Activated CD8-positive, alpha-beta memory T cell treated with anti-CD3 and anti-CD28 coated beads, Interleukin-2, amount 50 U/mL, for 1 hour (primary cell): ENCODE results near the gene ROPN1L.
"Not testable (repeated sequence)": the region's sequence is repeated elsewhere in the genome, so short reads cannot be mapped to it uniquely, and the experiment has no call there.

Experiments used
- DNase-seq: peaks from one replicate; pipeline ENCODE4 v3.0.0-alpha.2; 2020; ENCODE audit errors: extremely low read depth

ROPN1L gene

DNA sequence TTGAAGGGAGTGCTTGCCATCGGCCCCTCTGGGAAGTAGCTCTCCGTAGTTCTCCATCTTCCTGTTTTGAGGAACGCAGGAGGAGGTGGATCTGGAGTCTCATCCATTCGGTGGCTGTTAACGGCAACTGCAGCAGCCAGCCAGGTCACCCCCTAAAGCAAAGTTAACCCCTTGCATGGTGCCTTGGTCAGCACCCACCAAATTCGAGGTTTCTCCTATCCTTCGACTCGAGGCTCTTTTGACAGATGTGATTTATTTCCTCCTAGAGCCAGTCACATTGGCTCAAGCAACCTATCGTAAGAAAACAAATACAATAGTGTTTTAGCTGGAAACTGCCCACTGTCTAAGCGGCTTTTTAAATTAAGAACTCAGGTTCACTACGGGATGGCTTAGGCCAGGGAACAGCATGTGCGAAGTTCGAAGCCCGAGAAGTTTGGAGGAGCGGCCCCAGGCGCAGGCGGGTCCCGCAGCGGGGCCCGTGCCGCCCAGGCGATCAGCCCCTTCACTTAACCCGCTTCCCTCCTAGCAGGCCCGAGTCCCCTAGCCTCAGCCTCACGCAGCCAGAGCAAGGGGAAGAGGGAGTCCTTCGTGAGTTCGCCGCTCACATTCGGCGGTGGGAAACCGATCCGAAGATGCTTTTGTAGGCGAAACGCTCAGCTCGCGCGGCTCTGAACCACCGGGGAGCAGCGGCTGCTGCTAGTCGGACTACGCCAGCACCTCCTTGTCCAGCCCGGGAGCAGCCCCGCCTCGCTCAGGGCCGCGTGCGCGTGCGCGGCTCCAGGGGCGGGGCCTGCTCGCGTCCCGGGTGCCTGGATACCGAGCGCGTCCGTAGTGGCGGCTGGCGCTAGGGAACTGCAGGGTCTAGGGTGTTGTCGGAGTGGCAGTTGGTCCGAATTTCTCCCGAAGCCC, at the start of gene ROPN1L:
Gene ROPN1L, plus strand, starts transcription at position 797 of the 909 bp plus-strand sequence. CDS start 289 bp downstream, outside the sequence.
- peak; percentile 20 for DNase-seq

DNA sequence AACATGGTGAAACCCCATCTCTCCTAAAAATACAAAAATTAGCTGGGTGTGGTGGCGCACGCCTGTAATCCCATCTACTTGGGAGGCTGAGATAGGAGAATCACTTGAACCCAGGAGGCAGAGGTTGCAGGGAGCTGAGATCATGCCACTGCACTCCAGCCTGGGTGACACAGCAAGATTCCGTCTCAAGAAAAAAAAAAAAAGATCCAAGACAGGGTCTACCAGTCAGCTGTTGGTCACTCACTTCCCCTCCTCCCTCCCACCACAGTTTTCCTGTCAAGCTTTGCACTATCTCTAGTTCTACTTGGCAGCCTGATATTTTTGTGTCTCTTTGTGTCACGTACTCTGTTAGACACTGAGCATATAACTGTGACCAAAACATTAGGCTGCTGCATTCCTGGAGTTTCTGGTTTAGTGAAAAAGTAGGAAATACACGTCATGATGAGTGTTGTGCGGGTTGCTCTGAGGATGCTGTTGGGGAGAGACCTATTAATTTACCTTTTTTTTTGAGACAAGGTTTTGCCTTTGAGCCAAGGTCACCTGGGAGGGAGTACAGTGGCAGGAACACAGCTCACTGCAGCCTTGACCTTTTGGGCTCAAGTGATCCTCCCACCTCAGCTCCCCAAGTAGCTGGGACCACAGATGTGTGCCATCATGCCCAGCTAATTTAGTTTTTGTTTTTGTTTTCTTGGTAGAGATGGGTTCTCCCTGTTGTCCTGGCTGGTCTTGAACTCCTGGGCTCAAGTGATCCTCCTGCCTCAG, 48.9 kb upstream of the ROPN1L start:
- not testable (repeated sequence) for DNase-seq

DNA sequence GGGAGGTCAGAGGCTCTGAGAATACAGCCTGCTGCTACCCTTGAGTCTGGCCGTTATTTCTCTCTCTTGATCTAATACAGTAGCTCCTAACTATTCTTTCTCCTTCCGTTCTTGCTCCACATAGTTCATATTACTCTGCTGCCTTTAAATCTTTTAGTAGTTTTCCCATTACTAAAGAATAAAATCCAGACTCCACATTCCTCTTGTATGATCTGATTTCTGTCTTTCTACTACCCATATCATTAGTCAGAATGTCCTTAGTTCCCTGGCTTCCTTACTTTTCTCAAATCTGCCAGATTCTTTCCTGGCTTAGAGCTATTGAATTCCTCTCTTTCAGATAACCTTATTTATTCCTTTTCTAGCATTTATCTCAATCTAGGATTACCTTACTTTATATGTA, 48.2 kb upstream of the ROPN1L start:
- no peak for DNase-seq

DNA sequence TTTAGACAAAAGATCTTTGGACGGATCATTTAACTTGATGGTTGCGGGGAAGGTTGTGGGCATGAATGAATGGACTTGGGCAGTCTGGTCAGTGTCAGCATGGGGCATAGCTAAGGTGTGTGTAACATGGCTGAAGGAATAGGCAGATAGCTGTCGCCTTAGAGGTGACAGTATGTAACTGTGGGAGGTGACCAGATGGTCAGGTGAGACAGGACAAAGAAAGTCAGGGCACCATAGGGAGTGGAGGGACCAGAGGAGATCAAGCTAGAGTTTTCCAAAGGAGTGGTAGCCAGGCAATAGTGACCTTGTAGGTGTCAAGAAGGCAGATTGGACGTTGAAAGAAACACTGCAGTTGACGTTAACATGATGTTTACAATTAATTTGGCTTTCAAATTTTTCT, 45.1 kb upstream of the ROPN1L start:
- no peak for DNase-seq

DNA sequence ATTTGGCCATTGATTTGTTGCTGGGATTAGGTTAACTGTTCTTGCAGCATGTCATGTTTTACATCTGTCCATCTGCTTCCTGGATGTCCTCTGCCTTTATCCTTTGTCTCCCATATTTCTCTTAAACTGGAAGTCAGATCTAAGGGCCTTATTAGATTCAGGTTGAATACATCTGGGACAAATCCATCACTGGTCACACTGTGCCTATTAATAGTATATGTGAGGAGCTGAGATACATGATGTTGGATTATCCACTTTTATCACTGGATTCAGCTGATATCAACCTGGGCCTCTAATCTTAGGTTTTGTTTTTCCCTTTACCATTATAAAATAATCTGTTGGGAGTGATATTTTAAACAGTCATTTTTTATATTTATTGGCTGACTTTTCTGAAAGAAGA, 41.8 kb upstream of the ROPN1L start:
- no peak for DNase-seq

DNA sequence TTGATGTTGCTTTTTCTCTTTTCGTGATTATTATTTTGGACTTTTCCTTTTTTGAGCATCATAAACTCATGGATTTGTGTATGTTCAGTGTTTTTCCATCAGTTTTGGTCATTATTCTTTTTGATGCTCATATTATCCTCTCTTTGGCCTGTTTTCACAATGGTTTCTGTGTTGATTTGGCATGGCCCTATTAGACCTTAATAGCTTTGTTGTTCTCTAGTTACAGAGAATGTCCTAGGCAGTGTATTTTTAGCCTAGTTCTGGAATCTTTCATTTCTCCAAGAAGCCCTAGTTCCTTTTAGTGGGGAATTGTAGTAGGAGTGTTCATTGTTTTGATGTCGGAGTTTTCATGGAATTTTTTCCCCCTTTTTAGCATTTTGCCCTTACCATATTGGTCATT, 41.3 kb upstream of the ROPN1L start:
- no peak for DNase-seq

DNA sequence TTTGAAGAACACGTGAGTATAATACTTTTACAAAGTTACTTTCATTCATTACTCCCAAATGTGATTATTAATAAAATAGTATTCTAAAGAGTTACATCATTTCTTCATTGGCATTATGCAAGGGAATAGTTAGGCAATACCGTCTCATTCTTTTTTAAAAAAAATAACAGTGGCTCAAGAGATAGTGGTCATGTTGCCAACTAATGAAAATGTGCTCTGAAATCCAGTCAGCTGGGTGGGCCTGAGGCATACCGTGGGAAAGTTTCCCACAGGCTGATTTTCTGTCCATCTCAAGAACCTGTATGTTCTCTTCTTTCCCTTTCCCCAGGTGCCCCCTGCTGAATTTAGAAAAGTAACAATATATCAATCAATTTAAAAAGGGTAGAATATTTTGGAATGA, 40.8 kb upstream of the ROPN1L start:
- DNase-seq: no peak

DNA sequence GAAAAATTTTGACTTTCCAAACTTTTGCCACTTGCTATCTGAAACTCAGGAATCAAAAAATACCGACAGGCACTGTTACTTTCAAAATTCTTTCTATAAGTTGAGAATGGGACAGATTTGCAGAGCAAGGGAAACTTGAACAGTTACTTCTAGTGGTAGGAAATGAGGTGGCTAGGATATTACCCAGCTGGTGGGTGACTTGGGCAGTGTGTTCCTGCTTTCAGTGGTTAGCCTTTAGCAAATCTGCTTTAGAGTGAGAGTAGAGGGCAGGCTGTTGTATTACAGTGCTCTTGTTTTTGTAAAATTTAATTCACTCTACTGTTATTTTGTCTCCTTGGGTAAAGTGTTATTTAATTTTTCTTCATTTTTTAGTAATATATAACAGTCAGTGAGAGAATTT, 40.2 kb upstream of the ROPN1L start:
- no peak for DNase-seq

DNA sequence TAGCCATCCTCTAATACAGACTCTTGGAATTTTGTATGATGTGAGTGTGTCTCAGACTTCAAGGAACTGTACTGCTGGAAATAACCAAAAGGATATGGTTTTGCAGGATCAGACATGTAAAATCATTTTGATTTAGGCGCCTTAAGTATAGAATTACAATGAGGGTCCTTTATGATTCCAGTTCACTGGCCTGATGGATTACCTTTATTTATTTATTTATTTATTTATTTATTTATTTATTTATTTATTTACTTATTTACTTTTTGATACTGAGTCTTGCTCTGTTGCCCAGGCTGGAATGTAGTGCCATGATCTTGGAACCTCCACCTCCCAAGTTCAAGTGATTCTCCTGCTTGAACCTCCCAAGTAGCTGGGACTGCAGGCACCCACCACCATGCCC, 37.9 kb upstream of the ROPN1L start:
- DNase-seq: no peak

DNA sequence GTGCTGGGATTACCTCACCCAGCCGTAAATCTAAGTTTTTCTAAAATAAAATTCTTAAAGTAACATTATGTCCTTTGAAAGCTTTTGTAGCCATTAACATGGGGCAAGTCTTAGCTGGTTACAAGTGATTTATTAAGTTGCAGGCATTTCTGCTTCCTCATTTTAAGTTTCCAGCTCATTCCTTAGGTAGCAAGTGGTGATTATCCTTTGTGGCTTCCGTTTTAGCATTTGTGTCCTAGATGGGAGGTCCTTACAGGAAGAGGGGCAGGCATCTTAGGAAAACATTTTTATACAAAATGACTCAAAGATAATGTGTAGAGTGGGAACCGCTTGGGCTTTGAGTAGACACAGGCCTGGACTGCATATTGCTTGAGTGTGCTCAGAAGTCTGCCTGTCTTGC, 35.0 kb upstream of the ROPN1L start:
- no peak for DNase-seq

DNA sequence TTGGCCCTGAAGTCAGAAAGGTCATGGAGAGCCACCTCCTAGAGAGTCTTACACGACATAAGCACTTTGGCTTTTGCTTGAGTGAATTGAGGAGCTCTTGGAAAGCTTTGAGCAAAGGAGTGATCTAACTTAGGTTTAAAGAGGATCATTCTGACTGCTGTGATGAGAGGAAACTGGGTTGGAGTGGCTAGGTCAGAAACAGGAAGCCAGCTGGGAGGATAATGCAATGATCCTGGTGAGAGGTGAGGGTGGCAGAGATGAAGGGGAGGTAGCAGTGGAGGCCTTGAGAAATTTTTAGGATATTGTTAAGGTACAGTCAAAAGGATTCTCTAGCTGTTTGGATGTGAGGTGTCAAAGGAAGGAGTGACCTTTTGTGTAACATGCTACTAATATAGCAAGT, 32.2 kb upstream of the ROPN1L start:
- DNase-seq: no peak

DNA sequence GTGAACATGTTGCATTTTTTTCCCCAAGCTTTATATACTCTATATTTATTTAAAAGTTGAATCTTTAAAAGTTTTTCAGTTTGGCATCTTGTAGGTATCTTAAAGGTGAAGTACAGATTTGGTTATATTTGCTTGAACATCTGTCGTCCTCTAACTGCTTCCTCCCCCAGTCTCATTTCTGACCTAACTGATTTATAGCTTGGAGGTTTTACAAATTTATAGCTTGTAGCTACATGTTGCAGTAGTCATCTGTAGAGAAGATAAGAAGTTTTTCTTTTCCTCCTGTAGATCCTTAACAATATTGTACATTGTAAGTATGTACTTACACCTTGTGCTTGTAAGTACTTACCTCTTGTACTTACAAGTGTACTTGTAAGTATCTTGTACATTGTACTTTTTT, 31.0 kb upstream of the ROPN1L start:
- no peak for DNase-seq

DNA sequence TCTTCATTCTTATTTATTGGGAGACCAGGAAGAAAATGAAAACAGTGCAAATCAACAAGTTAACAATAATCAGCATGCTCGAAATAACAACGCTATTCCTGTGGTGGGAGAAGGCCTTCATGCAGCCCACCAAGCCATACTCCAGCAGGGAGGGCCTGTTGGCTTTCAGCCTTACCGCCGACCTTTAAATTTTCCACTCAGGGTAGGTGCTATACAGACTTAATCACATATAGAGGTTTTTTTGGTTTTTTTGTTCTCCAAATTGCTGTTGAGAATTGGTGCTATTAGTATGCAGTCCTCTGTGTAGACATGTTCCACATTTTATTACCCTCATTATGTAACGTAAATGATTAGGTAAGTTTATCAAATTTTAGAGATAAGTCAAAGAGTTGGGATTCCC, 30.3 kb upstream of the ROPN1L start:
- DNase-seq: no peak

DNA sequence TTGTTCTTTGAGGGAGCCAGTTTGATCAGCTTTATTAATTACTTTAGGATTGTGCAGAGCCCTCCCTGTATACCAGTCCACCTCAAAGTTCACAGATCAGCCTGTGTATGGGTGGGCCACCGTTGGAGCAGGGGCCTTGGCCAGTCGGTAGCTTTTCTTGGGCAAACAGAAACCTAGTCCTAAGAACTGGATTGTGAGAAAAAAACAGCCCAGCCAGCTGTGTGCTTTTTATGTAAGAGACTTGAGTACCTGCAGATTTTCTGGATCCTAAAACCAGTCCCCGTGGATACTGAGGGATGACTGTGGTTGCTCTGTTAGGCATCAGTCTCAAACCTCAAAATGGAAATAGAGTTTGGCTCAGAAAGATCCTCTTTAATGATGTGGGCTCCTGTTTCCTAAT, 24.8 kb upstream of the ROPN1L start:
- no peak for DNase-seq

DNA sequence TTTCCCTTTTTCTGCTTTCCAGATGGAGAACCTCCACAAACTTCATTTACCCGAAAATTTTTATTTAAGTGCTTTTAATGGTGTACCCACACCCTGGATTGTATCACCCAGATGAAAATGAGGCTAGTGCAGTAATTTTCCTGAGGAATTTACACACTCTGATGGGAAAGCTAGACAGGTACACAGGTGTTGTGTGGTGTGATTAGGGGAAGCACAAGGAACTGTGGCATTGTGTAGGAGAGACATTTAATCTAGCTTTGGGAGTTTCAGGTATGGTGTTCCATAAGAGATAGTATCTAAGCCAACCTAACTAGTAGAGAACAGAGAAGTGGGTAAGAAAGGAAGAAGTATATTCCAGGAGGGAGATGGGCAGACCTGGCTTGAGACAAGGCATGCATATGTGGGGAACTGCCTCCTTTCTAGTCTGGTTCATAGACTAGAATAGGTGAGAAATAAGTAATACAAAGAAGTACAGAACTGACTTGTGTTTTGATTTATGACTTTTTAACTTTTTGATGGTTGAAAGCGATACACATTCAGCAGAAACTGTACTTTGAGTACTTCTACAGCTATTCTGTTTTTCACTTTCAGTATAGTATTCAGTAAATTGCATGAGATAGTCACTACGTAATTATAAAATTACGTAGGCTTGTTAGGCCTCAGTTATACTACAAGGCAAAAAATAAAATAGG, 22.9 kb upstream of the ROPN1L start:
- DNase-seq: no peak

DNA sequence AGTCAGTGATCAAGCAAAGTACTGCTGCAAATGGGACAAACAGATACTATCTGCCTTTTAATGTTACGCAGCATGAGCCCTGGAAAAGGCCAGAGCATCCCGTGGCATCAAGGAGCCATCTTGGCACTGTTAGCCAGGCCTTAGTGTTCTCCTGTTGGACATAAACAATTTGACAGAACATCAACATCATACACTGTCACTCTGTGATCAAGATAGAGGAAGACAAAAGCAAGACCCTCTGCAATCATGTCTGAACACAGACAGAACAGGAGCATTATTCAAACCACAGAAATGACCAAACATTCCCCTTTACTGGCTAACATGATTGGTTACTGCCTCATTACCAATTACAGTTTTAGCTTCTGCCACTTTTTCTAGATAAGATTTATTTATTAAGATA, 21.2 kb upstream of the ROPN1L start:
- no peak for DNase-seq

DNA sequence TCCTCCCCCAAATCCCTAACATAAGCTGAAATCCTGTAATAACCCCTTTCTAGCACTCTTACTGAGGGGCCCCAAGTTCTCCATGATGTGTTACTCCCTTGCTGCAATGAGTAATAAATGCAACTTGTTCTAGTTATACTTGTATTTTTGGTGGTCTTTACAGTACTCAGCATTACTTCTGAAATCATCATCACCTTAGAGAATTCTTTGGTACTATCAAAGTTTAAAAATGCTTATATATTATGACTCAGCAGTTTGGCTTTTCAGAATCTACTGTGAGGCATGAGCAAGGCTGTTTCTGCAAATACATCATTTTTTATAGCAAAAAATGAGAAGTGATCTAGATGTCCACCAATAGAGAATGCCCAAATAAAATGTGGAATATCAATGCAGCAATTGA, 20.7 kb upstream of the ROPN1L start:
- DNase-seq: no peak

DNA sequence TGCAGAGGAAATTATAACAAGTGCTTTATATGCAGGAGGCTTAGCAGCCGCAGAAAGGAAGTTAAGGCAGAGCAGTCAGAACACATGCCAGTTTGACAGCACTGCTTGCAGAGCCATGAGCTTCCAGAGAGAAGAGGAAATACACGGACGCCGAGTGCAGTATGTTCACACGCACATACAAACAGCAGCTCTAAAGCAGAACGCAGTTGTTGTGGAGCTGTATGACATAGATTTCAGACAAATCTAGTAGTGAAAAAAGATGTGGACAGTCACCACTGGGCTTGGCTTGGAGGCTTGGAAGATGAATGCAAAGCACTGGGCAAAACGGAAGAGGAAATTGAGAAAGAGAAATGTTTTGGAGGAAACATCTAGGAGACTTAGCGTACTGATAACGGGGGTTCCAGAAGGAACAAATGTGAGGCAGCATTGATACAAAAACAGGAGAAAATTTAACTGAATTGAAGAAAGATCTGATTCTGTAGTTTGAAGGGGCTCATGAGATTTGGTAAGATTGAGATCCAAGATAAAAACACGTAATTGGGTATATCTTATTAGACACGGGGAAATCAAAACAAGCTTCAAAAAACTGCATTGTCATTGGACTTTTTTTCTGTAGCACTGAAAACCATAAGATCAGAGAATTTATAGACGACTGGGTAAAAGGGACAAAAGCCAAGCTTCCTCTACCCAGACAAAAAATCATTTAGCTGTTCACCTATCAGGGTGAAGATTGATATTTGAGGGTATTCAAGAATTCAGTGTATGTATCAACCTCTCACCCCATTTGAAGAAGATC, 19.6 kb upstream of the ROPN1L start:
- no peak for DNase-seq

DNA sequence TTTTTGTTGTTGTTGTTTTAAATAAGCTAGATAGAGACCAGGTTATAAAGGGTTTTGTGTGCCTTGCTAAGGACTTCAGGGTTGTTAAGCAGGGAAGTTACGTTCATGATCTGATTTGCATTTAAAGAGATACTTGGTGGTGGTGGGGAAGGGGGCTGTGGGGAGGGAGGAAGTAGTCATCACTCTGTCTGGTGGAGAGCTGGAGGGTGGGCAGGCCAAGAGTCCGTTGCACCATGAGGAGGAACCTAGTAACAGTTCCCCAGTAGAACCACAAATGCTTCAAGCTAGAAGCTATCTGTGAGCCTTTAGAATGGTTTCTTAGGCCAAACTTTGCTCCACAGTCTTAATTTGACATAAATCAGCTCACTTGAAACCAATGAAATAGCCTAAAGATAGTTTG, 18.7 kb upstream of the ROPN1L start:
- DNase-seq: no peak

DNA sequence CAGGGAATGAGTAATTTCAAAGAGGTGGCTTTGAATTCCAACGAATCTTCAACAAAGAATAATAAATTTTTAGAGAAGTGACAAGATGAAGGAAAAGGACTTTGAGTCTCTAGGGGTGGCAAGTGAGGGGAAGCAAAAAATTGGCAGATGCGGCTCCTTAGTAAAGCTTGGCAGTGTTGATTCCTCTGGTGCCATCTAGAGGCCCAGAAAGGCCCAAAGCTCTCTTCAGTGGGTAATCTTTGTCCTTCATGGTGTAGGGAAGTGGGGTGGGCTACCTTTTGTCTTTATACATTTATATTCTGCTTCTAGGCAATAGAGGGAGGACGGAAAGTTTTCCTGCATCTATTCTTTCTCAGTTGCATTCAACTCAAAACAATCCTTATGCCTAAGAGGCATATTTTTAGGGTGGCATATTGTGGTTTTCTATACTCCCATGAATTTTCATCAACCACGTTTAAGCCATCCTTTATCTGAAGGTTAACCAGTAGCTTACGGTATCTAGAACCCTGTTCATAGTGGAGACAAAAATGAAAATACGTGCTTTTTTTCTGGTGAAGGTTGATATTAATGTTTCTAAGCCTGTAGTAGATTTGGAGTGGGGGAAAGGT, 17.5 kb upstream of the ROPN1L start:
- no peak for DNase-seq

DNA sequence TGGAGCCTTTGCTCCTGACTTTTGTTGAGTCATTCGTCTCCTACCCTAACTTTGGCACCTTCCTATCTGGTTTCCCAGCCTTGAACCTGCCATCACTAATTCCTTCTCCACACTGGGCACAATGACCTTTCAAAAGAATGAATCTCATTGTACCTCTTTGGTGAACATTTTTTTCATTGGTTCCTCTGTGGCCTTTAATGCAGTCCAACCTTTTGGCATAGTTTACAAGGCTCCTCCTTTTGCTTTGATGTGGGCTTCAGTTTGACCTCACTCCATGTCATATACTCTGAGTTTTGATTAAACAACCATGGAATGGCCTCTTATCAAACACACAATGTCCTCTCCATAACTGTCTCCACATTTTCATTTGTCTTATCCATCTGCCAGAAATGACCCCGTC, 14.5 kb upstream of the ROPN1L start:
- no peak for DNase-seq
